ENCODE results near the gene IFIT2. TPM values are rescaled to one million over a fixed set of nuclear protein-coding genes. Genes with fewer than 3 reads are reported as not detected.

Gene IFIT2
- total RNA-seq, 1 experiment from 2014 or later = 0.75 TPM

DNA sequence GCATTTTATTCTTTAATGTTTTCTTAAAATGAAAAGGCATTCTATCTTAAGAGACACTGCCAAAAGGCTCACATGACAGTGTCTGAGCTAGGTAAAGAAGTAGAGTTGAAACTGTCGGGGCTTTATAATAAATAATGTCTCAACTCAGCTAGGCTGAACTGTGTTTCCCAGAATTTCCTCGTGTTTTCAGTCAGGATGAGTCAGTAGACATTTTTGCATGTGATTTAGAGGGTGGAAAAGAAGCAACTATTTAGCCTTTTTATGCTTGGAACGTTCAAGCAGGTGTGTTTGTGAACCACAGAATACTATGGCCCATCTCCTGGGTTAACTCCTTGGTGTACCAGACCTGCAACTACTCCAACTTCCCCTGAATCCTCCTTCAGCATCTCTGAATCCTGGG, 26.9 kb upstream of the IFIT2 start:
- Histone ChIP-seq H3K9ac (ENCODE audit: low read length) (no peak overlapping the region), H3K27me3 (ENCODE audit: low read length) (no peaks in the 10 kb centered on the region), H3K4me2 (ENCODE audit: low read depth, low read length, poor library complexity, severe bottlenecking) (no peak overlapping the region), H3K36me3 (ENCODE audit: insufficient read depth, low read length) (no peaks in the 10 kb centered on the region), H3K79me2 (ENCODE audit: low read length) (no peaks in the 10 kb centered on the region), H4K20me1 (ENCODE audit: insufficient read depth, low read depth, low read length) (no peaks in the 10 kb centered on the region), H2AFZ (ENCODE audit: low read length) (no peak overlapping the region), H3K27ac (ENCODE audit: low read length) (no peak overlapping the region), H3K9me2 (replicated peaks; ENCODE audit: insufficient read depth, low read length) (no peaks in the 10 kb centered on the region), H3K9me3 (ENCODE audit: low read length) (no peaks in the 10 kb centered on the region), H3K4me1 (ENCODE audit: low read length) (no peaks in the 10 kb centered on the region), H3K4me3 (ENCODE audit: low read length) (no peak overlapping the region)
- no peak for DNase-seq

DNA sequence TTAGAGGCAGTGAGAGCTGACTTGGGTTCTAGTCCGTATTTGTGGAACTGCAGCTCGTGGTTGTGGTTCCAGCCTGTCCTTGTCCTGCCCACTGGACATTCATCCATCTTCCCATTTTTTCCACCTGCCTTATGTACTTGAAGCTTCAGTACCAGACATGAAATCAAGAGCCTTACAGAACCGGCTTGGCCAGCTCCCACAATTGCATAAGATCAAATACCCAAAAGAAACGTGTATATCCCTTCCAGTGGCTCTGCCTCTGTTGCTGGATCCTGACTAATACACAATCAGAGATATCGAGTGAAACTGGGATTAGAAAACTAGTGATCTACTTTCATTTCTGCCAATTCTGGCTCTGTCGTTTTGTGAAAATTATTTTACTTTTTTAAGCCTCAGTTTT, 26.5 kb upstream of the IFIT2 start:
- no peak for DNase-seq
- Histone ChIP-seq H2AFZ (ENCODE audit: low read length) (no peak overlapping the region), H3K36me3 (ENCODE audit: insufficient read depth, low read length) (no peaks in the 10 kb centered on the region), H3K4me2 (ENCODE audit: low read depth, low read length, poor library complexity, severe bottlenecking) (no peak overlapping the region), H3K4me1 (ENCODE audit: low read length) (no peaks in the 10 kb centered on the region), H3K4me3 (ENCODE audit: low read length) (no peak overlapping the region), H3K79me2 (ENCODE audit: low read length) (no peaks in the 10 kb centered on the region), H3K27ac (ENCODE audit: low read length) (no peak overlapping the region), H4K20me1 (ENCODE audit: insufficient read depth, low read depth, low read length) (no peaks in the 10 kb centered on the region), H3K9ac (ENCODE audit: low read length) (no peak overlapping the region), H3K27me3 (ENCODE audit: low read length) (no peaks in the 10 kb centered on the region), H3K9me2 (replicated peaks; ENCODE audit: insufficient read depth, low read length) (no peaks in the 10 kb centered on the region), H3K9me3 (ENCODE audit: low read length) (no peaks in the 10 kb centered on the region)

DNA sequence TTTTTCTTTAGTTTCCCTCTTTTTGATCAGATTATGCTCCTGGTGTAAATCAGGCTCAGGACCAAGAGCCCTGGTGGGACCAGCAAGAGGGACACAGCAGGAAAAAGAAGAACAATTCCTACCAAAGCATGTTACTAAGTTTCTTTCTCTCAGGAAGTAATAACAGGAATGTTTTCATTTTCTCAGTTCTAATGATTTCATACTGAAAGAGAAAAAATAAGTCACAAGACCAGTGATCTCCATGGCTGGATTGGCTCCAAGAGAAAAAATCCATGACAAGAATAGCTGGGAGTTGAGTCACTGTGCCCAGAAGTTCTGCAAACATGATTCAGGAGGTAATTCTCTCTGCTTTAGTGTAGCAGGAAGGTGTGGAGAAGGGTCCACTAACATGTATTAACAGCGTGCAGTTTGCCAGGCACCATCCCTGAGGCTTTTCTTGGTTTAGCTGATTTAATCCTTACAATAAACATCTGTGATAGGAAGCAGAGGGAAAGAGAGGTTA, 23.8 kb upstream of the IFIT2 start:
- no peak for DNase-seq
- Histone ChIP-seq H4K20me1 (ENCODE audit: insufficient read depth, low read depth, low read length) (no peaks in the 10 kb centered on the region), H3K79me2 (ENCODE audit: low read length) (no peaks in the 10 kb centered on the region), H2AFZ (ENCODE audit: low read length) (no peak overlapping the region), H3K9me3 (ENCODE audit: low read length) (no peaks in the 10 kb centered on the region), H3K4me1 (ENCODE audit: low read length) (no peaks in the 10 kb centered on the region), H3K9ac (ENCODE audit: low read length) (no peak overlapping the region), H3K4me2 (ENCODE audit: low read depth, low read length, poor library complexity, severe bottlenecking) (no peak overlapping the region), H3K4me3 (ENCODE audit: low read length) (no peak overlapping the region), H3K27ac (ENCODE audit: low read length) (no peak overlapping the region), H3K9me2 (replicated peaks; ENCODE audit: insufficient read depth, low read length) (no peaks in the 10 kb centered on the region), H3K36me3 (ENCODE audit: insufficient read depth, low read length) (no peaks in the 10 kb centered on the region), H3K27me3 (ENCODE audit: low read length) (no peaks in the 10 kb centered on the region)

DNA sequence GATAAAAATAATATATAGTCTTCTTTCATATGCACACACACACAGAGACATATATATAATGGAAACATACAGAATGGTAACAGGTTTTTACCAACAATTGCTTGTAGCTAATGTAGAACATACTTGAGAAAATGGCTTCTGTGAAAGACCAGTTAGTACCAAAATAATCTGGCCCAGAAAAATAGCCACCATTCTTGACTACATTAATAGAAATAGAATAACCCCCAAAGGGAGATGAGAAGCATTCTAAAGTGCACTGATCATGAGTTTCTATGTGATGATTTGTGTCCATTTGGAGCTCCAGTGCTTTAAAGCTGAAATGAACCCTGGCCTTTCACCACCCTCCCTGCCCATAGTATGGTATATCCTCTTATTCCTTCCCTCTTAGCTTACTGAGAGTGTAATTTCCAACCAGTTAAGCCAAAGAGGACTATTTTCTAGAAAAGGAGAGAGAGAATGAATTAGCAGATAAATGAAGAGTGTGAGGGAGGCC, 22.9 kb upstream of the IFIT2 start:
- Histone ChIP-seq H3K27me3 (ENCODE audit: low read length) (no peaks in the 10 kb centered on the region), H3K9me2 (replicated peaks; ENCODE audit: insufficient read depth, low read length) (no peaks in the 10 kb centered on the region), H2AFZ (ENCODE audit: low read length) (no peak overlapping the region), H3K79me2 (ENCODE audit: low read length) (no peaks in the 10 kb centered on the region), H3K4me1 (ENCODE audit: low read length) (no peaks in the 10 kb centered on the region), H4K20me1 (ENCODE audit: insufficient read depth, low read depth, low read length) (no peaks in the 10 kb centered on the region), H3K36me3 (ENCODE audit: insufficient read depth, low read length) (no peaks in the 10 kb centered on the region), H3K9ac (ENCODE audit: low read length) (no peak overlapping the region), H3K4me3 (ENCODE audit: low read length) (no peak overlapping the region), H3K9me3 (ENCODE audit: low read length) (no peaks in the 10 kb centered on the region), H3K27ac (ENCODE audit: low read length) (no peak overlapping the region), H3K4me2 (ENCODE audit: low read depth, low read length, poor library complexity, severe bottlenecking) (no peak overlapping the region)
- DNase-seq = no peak

DNA sequence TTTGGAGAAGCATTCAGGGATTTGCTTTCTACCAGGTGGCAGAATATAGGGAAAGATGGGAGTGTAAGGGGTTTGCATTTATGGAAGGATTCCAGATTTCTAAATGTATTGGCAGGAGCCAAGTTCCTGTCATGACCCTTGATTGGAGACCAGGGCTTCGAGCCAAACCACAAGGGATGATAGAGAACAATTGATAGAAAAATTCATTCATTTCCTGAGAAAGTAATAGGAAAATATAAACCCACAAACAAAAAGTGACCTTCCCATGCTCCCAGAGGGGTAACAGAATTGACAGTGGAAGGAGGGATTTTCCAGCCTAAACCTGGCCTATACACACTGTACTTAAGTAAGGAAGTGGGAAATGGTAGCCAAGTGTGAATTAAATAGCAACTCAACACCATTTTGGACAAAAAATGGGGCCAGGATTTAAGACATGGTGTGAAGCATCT, 22.4 kb upstream of the IFIT2 start:
- Histone ChIP-seq H4K20me1 (ENCODE audit: insufficient read depth, low read depth, low read length) (no peaks in the 10 kb centered on the region), H3K4me3 (ENCODE audit: low read length) (no peak overlapping the region), H3K9me3 (ENCODE audit: low read length) (no peaks in the 10 kb centered on the region), H3K9ac (ENCODE audit: low read length) (no peak overlapping the region), H3K4me1 (ENCODE audit: low read length) (no peaks in the 10 kb centered on the region), H3K36me3 (ENCODE audit: insufficient read depth, low read length) (no peaks in the 10 kb centered on the region), H3K4me2 (ENCODE audit: low read depth, low read length, poor library complexity, severe bottlenecking) (no peak overlapping the region), H3K27ac (ENCODE audit: low read length) (no peak overlapping the region), H3K9me2 (replicated peaks; ENCODE audit: insufficient read depth, low read length) (no peaks in the 10 kb centered on the region), H3K27me3 (ENCODE audit: low read length) (no peaks in the 10 kb centered on the region), H3K79me2 (ENCODE audit: low read length) (no peaks in the 10 kb centered on the region), H2AFZ (ENCODE audit: low read length) (no peak overlapping the region)
- no peak for DNase-seq

DNA sequence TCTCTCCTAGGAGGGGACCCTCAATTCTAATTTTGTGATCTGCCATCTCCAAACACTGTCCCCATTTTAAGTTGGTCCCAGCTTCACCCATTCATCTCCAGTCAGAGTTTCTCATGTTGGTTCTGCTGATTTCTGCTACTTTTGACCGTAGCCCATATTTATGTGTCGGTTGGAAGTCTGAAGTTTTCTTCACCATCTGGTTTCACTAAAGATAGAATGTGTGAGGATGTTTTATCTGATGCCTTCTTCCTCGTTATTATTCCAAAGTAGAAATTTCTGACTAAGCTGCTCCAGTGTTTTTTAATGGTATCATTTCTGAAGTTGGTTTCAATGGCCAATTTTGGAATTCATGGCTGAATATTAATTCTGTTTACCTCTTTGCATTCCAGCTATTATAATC, 21.3 kb upstream of the IFIT2 start:
- Histone ChIP-seq H3K4me2 (ENCODE audit: low read depth, low read length, poor library complexity, severe bottlenecking) (no peak overlapping the region), H3K36me3 (ENCODE audit: insufficient read depth, low read length) (no peaks in the 10 kb centered on the region), H3K4me3 (ENCODE audit: low read length) (no peak overlapping the region), H3K9ac (ENCODE audit: low read length) (no peak overlapping the region), H3K27me3 (ENCODE audit: low read length) (no peaks in the 10 kb centered on the region), H3K9me3 (ENCODE audit: low read length) (no peaks in the 10 kb centered on the region), H3K9me2 (replicated peaks; ENCODE audit: insufficient read depth, low read length) (no peaks in the 10 kb centered on the region), H4K20me1 (ENCODE audit: insufficient read depth, low read depth, low read length) (no peaks in the 10 kb centered on the region), H3K27ac (ENCODE audit: low read length) (no peak overlapping the region), H3K4me1 (ENCODE audit: low read length) (no peaks in the 10 kb centered on the region), H3K79me2 (ENCODE audit: low read length) (no peaks in the 10 kb centered on the region), H2AFZ (ENCODE audit: low read length) (no peak overlapping the region)
- DNase-seq = no peak

DNA sequence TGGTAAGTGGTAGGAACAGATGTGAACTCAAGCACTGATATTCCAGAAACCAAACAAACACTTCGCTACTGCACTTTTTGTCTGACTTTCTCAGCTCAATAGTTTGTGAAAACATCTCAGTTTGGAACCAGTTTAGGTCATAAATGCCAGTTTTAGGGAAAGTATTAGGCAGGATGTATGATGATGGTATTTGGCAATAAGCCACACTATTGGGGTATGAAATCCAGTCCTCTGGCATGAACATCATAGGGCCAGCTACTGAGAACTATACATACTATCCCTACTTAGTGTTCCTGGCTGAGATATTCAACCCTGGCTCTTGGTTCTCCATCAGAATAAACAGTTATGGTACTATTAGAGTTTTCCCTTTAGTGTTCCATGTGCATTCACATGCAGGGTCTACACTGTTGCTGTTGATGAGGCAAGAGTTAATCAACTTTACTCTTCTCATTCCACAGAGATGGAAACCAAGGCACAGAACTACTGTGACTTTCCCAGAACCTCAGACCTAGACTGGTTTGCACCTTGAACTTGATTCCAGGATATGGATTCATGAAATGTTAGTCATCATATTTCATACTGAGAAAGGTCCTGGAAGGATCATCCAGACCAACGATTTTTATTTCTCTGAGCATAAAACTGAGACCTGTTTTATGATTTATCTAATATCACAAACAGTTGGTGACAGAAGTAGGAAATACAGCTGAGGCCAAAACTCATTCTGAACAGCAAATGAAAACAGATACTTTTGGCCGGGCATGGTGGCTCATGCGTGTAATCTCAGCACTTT, 20.0 kb upstream of the IFIT2 start:
- Histone ChIP-seq H3K79me2 (ENCODE audit: low read length) (no peaks in the 10 kb centered on the region), H2AFZ (ENCODE audit: low read length) (no peak overlapping the region)

DNA sequence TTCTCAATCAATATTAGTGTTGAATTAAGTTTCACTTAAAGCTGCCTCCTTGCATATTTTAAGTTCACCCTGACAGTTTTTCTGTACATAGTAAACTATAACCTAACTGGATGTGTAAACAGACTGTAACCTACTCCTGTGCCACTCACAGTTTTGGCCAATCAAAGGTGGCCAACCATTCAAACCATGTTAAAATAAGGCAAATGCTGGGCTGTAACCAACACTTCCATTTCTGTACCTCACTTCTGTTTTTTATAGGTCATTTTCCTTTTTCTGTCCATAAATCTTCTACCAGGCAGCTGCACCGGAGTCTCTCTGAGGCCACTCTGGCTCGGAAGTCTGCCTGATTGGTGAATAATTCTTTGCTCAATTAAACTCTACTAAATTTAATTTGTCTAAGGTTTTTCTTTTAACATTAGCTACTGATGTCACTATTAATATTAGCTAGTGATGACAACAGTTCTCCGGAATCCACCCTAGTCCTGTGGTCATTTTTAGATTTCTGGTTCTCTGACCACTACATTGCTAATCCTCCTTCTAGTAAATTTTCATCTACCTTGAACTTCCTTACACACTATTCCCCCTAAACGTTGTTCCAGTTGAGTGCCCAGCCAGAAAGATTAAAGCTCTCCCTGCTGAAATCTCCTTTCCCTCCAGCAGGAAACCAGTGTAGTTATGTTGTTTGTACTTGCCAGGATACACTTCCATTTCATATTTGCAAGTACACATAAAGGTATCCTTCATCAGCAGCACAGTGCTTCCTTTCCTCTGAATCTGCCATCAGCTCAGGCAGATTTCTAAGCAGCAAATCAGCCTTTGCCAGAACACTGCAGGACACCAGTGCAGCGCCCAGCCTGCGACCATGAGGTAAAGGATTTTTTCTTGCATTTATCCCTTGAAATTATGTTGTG, 18.6 kb upstream of the IFIT2 start:
- Histone ChIP-seq H3K27ac (ENCODE audit: low read length) (no peak overlapping the region), H3K79me2 (ENCODE audit: low read length) (no peaks in the 10 kb centered on the region), H3K27me3 (ENCODE audit: low read length) (no peaks in the 10 kb centered on the region), H3K4me2 (ENCODE audit: low read depth, low read length, poor library complexity, severe bottlenecking) (no peak overlapping the region), H4K20me1 (ENCODE audit: insufficient read depth, low read depth, low read length) (no peaks in the 10 kb centered on the region), H3K36me3 (ENCODE audit: insufficient read depth, low read length) (no peaks in the 10 kb centered on the region), H3K4me1 (ENCODE audit: low read length) (no peaks in the 10 kb centered on the region), H3K9ac (ENCODE audit: low read length) (no peak overlapping the region), H2AFZ (ENCODE audit: low read length) (no peak overlapping the region), H3K4me3 (ENCODE audit: low read length) (no peak overlapping the region), H3K9me2 (replicated peaks; ENCODE audit: insufficient read depth, low read length) (no peaks in the 10 kb centered on the region), H3K9me3 (ENCODE audit: low read length) (no peaks in the 10 kb centered on the region)
- no peak for DNase-seq

More for the DNA sequence above, 20.0 kb upstream of the IFIT2 start:
- Histone ChIP-seq H3K9ac (ENCODE audit: low read length) (no peak overlapping the region), H3K4me2 (ENCODE audit: low read depth, low read length, poor library complexity, severe bottlenecking) (no peak overlapping the region), H3K27me3 (ENCODE audit: low read length) (no peaks in the 10 kb centered on the region), H3K27ac (ENCODE audit: low read length) (no peak overlapping the region), H3K9me2 (replicated peaks; ENCODE audit: insufficient read depth, low read length) (no peaks in the 10 kb centered on the region), H3K9me3 (ENCODE audit: low read length) (no peaks in the 10 kb centered on the region), H3K36me3 (ENCODE audit: insufficient read depth, low read length) (no peaks in the 10 kb centered on the region), H3K4me1 (ENCODE audit: low read length) (no peaks in the 10 kb centered on the region), H4K20me1 (ENCODE audit: insufficient read depth, low read depth, low read length) (no peaks in the 10 kb centered on the region), H3K4me3 (ENCODE audit: low read length) (no peak overlapping the region)
- DNase-seq = no peak

All from Karpas-422 (cell line).